IPS-15b (cell line): ENCODE results near the gene TSPAN8.

Experiments used
- H3K27me3 ChIP-seq: one replicate; pipeline ENCODE4 v1.6.1; 2013; ENCODE audit warnings: low read length; ENCODE audit not compliant: control insufficient read depth, insufficient read depth
- H3K36me3 ChIP-seq: one replicate; pipeline ENCODE4 v1.6.1; 2013; ENCODE audit warnings: low read length; ENCODE audit not compliant: control insufficient read depth, insufficient read depth
- H3K4me1 ChIP-seq: one replicate; pipeline ENCODE4 v1.6.1; 2013; ENCODE audit warnings: mild to moderate bottlenecking, low read length; ENCODE audit not compliant: control insufficient read depth, insufficient read depth
- H3K4me3 ChIP-seq: one replicate; pipeline ENCODE4 v1.5.1; 2013; ENCODE audit warnings: low read depth, low read length
- H3K9ac ChIP-seq: one replicate; pipeline ENCODE4 v1.6.1; 2013; ENCODE audit warnings: low read depth, mild to moderate bottlenecking, low read length
- H3K9me3 ChIP-seq: one replicate; pipeline ENCODE4 v1.6.1; 2013; ENCODE audit warnings: mild to moderate bottlenecking, low read length; ENCODE audit not compliant: control insufficient read depth, insufficient read depth

TSPAN8 gene

DNA sequence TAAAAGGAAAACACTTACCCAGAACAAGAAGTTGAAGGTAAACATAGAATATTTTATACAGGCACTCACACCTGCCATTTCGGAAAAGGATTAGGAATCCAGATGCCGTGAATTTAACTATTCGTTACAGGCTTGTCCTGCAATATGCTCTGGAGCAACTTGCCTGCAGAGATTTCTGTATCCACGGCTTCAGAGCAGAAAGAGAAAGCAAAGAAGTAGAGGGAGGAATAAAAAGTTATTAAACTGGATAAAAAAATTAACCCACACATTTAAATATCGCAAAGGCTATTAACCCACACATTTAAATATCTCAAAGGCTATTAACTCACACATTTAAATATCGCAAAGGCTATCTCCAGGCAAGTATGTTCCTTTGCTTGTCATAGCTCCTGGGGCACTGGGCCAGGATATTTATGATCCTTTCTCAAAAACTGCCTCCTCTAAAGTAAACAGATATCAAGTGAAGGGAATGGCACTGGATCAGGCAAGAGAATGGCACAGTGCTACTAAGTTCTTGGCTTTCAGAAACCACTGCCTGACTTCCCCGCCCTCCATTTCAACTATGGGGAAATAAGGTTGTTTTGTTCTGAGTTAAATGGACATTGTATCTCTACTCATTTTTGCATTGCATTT lies at the start of gene TSPAN8:
Gene TSPAN8 (minus strand): TSS at position 399 of the 633 bp plus-strand sequence. CDS start 321 bp downstream, at position 78.
- Histone ChIP-seq H3K4me3 (no peak within 1 kb of the TSS), H3K9ac (no peak within 1 kb of the TSS), H3K36me3 (no peaks in the 10 kb centered on the region), H3K4me1 (no peaks in the 10 kb centered on the region), H3K27me3 (no peaks in the 10 kb centered on the region), H3K9me3 (no peaks in the 10 kb centered on the region)

DNA sequence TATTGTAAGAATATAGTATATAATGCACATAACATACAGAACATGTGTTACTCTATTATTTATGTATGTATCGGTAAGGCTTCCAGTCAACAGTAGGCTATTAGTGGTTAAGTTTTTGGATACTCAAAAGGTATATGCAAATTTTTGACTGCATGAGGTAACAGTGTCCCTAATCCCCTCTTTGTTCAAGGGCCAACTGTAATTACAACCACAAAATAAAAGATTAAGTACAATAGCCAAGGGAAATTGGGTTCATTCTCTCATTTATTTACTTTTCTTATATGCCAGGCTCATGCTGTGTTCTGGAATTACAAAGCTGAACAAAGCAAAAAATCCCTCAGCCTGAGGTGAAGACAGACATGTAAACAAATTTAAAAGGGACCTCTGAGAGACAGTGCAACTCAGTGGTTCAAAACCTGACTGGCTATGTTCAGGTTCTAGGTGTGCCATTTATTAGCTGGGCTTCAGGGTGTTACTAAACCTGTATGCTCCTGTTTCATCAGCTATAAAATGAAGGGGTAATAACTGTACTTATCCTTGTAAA lies 43.4 kb upstream of the TSPAN8 start:
- Histone ChIP-seq H3K4me1 (peaks cover 10% of the 10 kb centered on the region), H3K27me3 (no peaks in the 10 kb centered on the region), H3K4me3 (no peak overlapping the region), H3K36me3 (no peaks in the 10 kb centered on the region), H3K9me3 (peaks cover 1% of the 10 kb centered on the region), H3K9ac (no peak overlapping the region)

DNA sequence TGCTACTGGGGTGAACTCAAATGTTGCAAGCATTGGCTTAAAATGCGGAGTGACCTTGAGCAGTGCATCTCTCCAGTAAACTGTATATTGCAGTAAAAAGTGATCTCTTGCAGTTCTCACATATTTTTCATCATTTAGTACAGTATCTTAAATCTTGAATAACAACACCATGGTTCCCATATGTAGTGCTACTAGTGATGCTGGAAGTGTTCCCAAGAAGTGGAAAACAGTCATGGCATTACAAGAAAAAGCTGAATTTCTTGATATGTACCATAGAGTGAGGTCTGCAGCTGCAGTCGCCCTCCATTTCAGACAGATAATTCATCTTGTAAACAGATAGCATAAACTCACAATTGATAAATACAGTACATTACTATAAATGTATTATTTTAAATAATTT lies 42.9 kb upstream of the TSPAN8 start:
- no peak overlapping the region for H3K9ac ChIP-seq
- H3K36me3 ChIP-seq, result no peaks in the 10 kb centered on the region
- H3K9me3 ChIP-seq, result no peaks in the 10 kb centered on the region
- H3K27me3 ChIP-seq, result no peaks in the 10 kb centered on the region
- peaks cover 10% of the 10 kb centered on the region for H3K4me1 ChIP-seq
- H3K4me3 ChIP-seq, result no peak overlapping the region

DNA sequence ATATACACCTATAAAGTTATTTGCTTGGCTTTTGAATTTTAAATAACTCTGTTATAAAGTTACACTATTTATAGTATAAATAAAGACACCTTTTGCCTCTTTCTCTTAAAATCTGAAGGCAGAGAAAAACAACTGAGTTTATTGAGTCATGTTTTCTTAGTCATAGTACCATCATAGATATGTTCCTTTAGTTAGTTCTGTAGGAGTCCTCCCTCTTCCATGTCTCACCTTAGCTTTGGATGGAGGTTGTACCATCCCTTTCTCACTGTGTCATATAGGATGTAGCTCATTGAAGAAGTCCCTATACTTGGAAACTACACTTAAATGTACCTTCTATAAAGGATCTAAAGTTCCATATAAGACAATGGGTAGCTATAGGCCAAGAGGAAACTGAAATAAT lies 39.7 kb upstream of the TSPAN8 start:
- no peak overlapping the region for H3K9ac ChIP-seq
- no peaks in the 10 kb centered on the region for H3K36me3 ChIP-seq
- peaks cover 15% of the 10 kb centered on the region for H3K4me1 ChIP-seq
- H3K27me3 ChIP-seq, result no peaks in the 10 kb centered on the region
- no peaks in the 10 kb centered on the region for H3K9me3 ChIP-seq
- no peak overlapping the region for H3K4me3 ChIP-seq

DNA sequence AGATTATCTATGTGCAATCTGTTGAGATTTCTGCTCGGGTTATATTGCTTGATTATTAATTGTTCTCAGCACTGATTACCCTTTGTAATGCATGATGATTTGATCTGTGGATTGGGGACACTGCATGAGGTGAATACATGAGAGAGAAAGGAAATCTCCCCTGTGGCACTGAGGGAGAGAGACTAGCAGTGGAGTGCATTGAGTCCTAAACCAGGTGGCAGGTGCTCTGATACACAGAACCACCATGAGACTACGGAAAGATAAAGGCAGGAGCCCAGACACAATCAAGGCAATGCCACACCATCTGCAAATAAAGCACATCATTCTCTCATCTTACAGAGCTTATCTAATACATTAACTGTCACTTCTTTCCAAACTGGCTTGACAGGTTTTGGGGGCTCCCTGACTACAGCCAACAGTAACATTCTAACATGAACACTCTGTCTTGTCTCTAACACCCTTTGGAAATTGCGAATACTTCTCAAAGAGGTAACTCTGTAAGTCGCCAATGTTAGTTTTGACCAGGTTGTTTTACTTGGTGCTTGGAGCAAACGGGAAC lies 37.6 kb upstream of the TSPAN8 start:
- H3K27me3 ChIP-seq, result no peaks in the 10 kb centered on the region
- no peaks in the 10 kb centered on the region for H3K9me3 ChIP-seq
- no peaks in the 10 kb centered on the region for H3K36me3 ChIP-seq
- H3K4me3 ChIP-seq, result no peak overlapping the region
- peaks cover 10% of the 10 kb centered on the region for H3K4me1 ChIP-seq
- H3K9ac ChIP-seq, result no peak overlapping the region

DNA sequence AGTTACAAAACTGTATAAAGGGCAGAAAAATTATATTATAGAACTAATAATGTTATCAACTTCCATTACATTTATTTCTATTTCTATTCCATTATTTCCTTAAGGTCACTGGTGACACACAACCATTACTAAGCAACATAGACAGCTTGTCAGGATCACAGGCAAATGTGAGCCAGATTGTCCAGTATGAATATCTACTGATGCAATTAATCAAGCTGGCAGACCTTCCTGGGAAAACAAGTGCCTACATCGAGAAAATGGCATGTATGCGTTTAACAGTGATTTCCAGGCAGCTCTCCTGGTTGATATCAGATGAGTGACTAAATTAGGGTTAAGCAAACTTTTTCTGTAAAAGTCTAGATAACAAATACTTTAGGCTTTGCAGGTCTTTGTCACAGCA lies 36.9 kb upstream of the TSPAN8 start:
- Histone ChIP-seq H3K4me3 (no peak overlapping the region), H3K27me3 (no peaks in the 10 kb centered on the region), H3K36me3 (no peaks in the 10 kb centered on the region), H3K9ac (no peak overlapping the region), H3K4me1 (peaks cover 9% of the 10 kb centered on the region), H3K9me3 (no peaks in the 10 kb centered on the region)

DNA sequence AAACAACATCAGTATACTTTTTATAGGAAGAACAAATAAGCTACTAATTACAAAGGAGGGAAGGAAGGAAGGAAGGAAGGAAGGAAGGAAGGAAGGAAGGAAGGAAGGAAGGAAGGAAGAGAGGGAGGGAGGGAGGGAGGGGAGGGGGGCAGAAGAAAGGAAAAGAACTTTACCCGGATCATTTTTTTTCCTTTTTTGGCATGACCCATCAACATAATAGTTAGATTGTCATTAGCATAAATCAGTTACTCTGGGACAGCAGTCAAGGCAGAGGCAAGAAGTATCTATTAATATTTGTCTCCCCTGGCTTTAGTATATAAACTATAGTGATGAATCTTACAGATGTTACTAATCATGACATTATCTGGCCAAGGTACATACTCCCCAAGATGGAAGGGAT lies 35.2 kb upstream of the TSPAN8 start:
- H3K9ac ChIP-seq, result no peak overlapping the region

DNA sequence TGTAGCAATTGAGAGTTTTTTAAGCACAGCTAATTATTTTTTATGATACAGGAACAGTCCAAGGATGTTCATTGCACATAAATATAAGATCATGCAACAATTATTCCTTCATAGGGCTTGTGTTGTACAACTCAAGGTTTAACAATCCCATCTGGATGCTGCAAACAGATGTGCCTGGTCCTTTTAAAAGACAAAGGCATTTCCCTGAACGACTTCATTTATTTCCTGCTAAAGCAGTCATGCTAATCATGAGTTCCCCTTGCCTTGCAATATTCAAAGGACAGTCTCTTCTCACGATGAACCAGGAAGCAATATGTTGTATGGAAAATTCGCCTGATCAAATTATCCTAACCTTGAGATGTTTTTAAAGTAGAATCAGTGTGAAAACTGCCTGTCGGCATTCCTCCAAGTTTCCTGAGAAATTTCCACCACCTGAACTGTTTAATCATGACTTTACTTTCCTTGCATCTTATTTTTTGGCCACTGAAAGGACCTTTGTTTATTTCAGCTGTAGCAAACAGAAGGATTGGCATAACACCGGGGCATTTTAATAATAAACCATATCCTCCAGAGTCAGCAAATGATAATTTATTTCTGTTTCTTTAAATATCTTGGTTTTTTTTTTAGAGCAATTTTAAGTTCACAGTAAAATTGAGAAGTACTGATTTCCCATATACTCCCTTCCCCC lies 33.9 kb upstream of the TSPAN8 start:
- Histone ChIP-seq H3K27me3 (no peaks in the 10 kb centered on the region), H3K36me3 (no peaks in the 10 kb centered on the region), H3K9me3 (no peaks in the 10 kb centered on the region), H3K9ac (no peak overlapping the region), H3K4me3 (no peak overlapping the region), H3K4me1 (peaks cover 9% of the 10 kb centered on the region)

More for the DNA sequence above, 35.2 kb upstream of the TSPAN8 start:
- Histone ChIP-seq H3K36me3 (no peaks in the 10 kb centered on the region), H3K27me3 (no peaks in the 10 kb centered on the region), H3K4me1 (peaks cover 9% of the 10 kb centered on the region), H3K9me3 (no peaks in the 10 kb centered on the region), H3K4me3 (no peak overlapping the region)

DNA sequence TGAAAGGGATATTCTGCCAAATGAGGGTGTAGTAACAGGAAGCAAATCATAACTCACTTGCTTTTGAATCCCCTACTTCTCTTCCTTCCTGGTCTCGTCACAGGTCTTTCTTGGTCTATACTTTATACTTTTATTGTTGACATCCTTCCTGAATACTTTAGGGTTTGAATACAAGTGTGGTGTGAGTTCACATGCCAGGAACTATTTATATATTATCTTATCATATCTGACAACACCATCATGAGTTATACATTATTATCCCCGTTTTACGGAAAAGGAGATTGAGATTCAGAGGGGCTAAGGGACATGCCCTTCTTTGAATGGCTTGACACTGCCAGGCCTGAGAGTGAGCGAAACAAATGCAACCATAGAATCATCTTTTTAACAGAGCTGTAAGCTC lies 33.0 kb upstream of the TSPAN8 start:
- Histone ChIP-seq H3K36me3 (no peaks in the 10 kb centered on the region), H3K9me3 (no peaks in the 10 kb centered on the region), H3K27me3 (no peaks in the 10 kb centered on the region), H3K4me3 (no peak overlapping the region), H3K4me1 (peaks cover 9% of the 10 kb centered on the region), H3K9ac (no peak overlapping the region)

DNA sequence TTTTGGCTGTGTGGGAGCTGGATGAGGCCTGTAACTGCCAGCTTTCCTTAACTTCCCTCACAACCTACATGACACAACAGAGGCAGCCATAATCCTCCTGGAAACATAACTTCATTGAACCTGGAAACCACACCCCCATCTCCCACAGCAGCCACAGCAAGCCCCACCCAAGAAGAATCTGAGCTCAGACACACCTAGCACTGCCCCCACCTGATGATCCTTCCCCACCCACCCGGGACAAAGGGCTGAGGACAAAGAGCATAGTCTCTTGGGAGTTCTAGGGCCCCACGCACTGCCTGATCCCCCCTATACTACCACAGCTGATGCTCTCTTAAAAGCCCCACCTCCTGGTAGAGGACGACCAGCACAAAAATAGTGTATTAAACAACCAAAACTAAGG lies 29.6 kb upstream of the TSPAN8 start:
- Histone ChIP-seq H3K4me3 (no peak overlapping the region), H3K27me3 (no peaks in the 10 kb centered on the region), H3K4me1 (peaks cover 5% of the 10 kb centered on the region), H3K9ac (no peak overlapping the region), H3K9me3 (no peaks in the 10 kb centered on the region), H3K36me3 (no peaks in the 10 kb centered on the region)

DNA sequence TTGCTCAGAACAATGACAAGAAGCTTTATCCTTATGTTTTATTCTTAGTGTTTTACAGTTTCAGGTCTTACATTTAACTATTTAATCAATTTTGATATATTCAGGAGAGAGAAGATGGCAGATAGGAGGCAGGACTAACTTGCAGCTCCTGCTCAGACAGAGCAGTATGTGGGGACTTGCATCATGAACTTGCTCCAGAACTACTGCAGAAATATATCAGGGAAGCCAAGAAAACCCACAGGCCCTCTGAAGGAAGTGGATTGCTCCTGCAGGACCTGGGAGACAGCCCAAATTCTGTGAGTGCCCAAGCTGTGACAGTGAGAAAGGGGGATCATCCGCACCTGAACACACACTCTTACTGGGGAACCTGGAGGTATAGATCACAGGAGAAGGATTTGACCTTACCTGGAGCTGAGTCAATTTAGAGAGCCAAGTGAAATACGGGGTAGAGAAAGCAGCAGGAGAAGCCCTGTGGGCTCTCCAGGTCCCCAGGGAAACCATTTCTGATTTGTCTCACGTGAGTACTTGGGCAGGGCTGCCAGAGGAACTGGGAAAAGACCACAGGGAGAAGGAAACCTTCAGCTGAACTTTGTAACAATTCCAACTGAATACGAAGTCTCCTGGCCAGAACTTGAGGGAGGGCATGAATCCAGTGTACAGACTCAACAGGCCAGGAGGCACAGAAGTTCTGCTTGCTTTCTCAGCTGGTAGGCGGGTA lies 28.9 kb upstream of the TSPAN8 start:
- H3K36me3 ChIP-seq, result no peaks in the 10 kb centered on the region
- no peaks in the 10 kb centered on the region for H3K27me3 ChIP-seq
- H3K4me3 ChIP-seq, result no peak overlapping the region
- H3K9ac ChIP-seq, result no peak overlapping the region
- H3K9me3 ChIP-seq, result no peaks in the 10 kb centered on the region
- peaks cover 3% of the 10 kb centered on the region for H3K4me1 ChIP-seq
